Keratinocyte (primary cell): ENCODE data around the gene NLRP10. TPM values are rescaled to one million over a fixed set of nuclear protein-coding genes. Genes with fewer than 3 reads are reported as not detected.

ENCODE experiments used
- DNase-seq: peaks from one replicate; pipeline ENCODE4 v3.0.0-alpha.2; 2011; ENCODE audit warnings: low read depth, missing footprints, low spot score
- FAIRE-seq: peaks from 2 replicates; lab custom pipeline; 2011; peaks lifted over from hg19 to GRCh38; lab: Jason Lieb, UNC
- H2AFZ ChIP-seq: 2 replicates; pipeline ENCODE4 v1.6.0; 2012; ENCODE audit warnings: low read length, control low read depth, inconsistent platforms; ENCODE audit not compliant: control insufficient read depth
- H3K27ac ChIP-seq: 2 replicates; pipeline ENCODE4 v1.5.1; 2011; ENCODE audit warnings: low read length; ENCODE audit not compliant: control insufficient read depth, insufficient read depth
- H3K27me3 ChIP-seq: 3 replicates; pipeline ENCODE4 v1.6.0; 2011; ENCODE audit warnings: low read length; ENCODE audit not compliant: control insufficient read depth, insufficient read depth; ENCODE audit errors: extremely low read depth
- H3K36me3 ChIP-seq, 2 experiments: 2 replicates in 1 of 2; 3 replicates in 1 of 2; pipeline ENCODE4 v1.5.1; 2011; ENCODE audit warnings: low read length in 2 of 2, mild to moderate bottlenecking in 1 of 2; ENCODE audit not compliant: control insufficient read depth in 2 of 2, insufficient read depth in 2 of 2; ENCODE audit errors: extremely low read depth in 1 of 2
- H3K4me1 ChIP-seq: 3 replicates; pipeline ENCODE4 v1.5.1; 2011; ENCODE audit warnings: low read length; ENCODE audit not compliant: control insufficient read depth, insufficient read depth; ENCODE audit errors: extremely low read depth
- H3K4me2 ChIP-seq: 3 replicates; pipeline ENCODE4 v1.6.0; 2011; ENCODE audit warnings: low read depth, low read length; ENCODE audit not compliant: control insufficient read depth, insufficient read depth; ENCODE audit errors: extremely low read depth
- H3K4me3 ChIP-seq, 3 experiments: fragments of 200-600 bp in 1 of 3; sonication (generic) in 1 of 3; 2 replicates in 2 of 3; 3 replicates in 1 of 3; pipeline ENCODE4 v1.5.1; 2011 to 2016; ENCODE audit warnings: low read length in 3 of 3, mild to moderate bottlenecking in 3 of 3, control low read depth in 2 of 3, inconsistent platforms in 1 of 3, low read depth in 1 of 3, mixed read lengths in 1 of 3, mixed run types in 1 of 3, moderate library complexity in 1 of 3; ENCODE audit not compliant: control insufficient read depth in 2 of 3, insufficient read depth in 2 of 3; ENCODE audit errors: extremely low read depth in 1 of 3
- H3K79me2 ChIP-seq: 2 replicates; pipeline ENCODE4 v1.6.0; 2012; ENCODE audit warnings: low read length; ENCODE audit not compliant: control insufficient read depth, insufficient read depth
- H3K9ac ChIP-seq: 3 replicates; pipeline ENCODE4 v1.6.0; 2011; ENCODE audit warnings: low read length; ENCODE audit not compliant: control insufficient read depth, insufficient read depth; ENCODE audit errors: extremely low read depth
- H3K9me1 ChIP-seq: 3 replicates; pipeline ENCODE4 v1.6.0; 2011; ENCODE audit warnings: low read length; ENCODE audit not compliant: control insufficient read depth, insufficient read depth; ENCODE audit errors: extremely low read depth
- H3K9me3 ChIP-seq: 2 replicates; pipeline ENCODE4 v1.5.1; 2012; ENCODE audit warnings: low read depth, low read length; ENCODE audit not compliant: control insufficient read depth
- H4K20me1 ChIP-seq: 3 replicates; pipeline ENCODE4 v1.6.0; 2011; ENCODE audit warnings: low read length; ENCODE audit not compliant: control insufficient read depth, insufficient read depth; ENCODE audit errors: extremely low read depth
- CTCF ChIP-seq, 3 experiments: IDR thresholded peaks in 1 of 3; conservative IDR thresholded peaks in 1 of 3; optimal IDR thresholded peaks in 1 of 3; 2 replicates in 2 of 3; 3 replicates in 1 of 3; pipeline versions ENCODE3 to v1.5.1; 2011; ENCODE audit warnings: low read length in 3 of 3, mild to moderate bottlenecking in 3 of 3, moderate library complexity in 2 of 3, control low read depth in 1 of 3, inconsistent platforms in 1 of 3; ENCODE audit not compliant: insufficient read depth in 2 of 3; ENCODE audit errors: extremely low read depth in 1 of 3
- EZH2 ChIP-seq: IDR thresholded peaks from one replicate; pipeline ENCODE4 v1.6.1; 2012; ENCODE audit warnings: inconsistent platforms, mild to moderate bottlenecking, low read length, moderate library complexity
- dilution Hi-C: fragments of 300-500 bp; cut with MboI; formaldehyde crosslinking; loops from one replicate; pipeline ENCODE4 v1.7.0; 2020; ENCODE audit warnings: low sequenced_read_pairs; ENCODE audit not compliant: extremely low pct_ligation_motif_present
- polyA plus RNA-seq, 5 experiments: library from polyadenylated mRNA; depleted of rRNA in 3 of 5; stranded (reverse) in 3 of 5; stranded (forward) in 1 of 5; unstranded in 1 of 5; fragments of >200 nt; gene quantifications; 1 replicate in 1 of 5; 2 replicates in 3 of 5; 3 replicates in 1 of 5; pipeline versions ENCODE4 v1.2.1 to v1.2.3, GENCODE V29; 2011 to 2012; ENCODE audit warnings: missing spikeins in 2 of 5, low read depth in 1 of 5, low replicate concordance in 1 of 5

Gene NLRP10
- polyA plus RNA-seq, 1 donor (not counting 4 experiments of a cell fraction or from before 2014, with no cell fraction given) = 7.1 TPM

GRCh38 chr11:7941146-7941545 lies 24.1 kb downstream of the NLRP10 start:
- DNase-seq (no peak), FAIRE-seq (no peak)
- dilution Hi-C loops = no loop called here
- H3K9me3 ChIP-seq = peaks cover 2% of the 10 kb centered on the region
- H3K4me2 ChIP-seq = no peak overlapping the region
- H2AFZ ChIP-seq = no peak overlapping the region
- TF ChIP-seq EZH2 = no peak
- no peak for TF ChIP-seq CTCF (optimal IDR thresholded peaks at IDR 0.05 in 1 of 3, IDR thresholded peaks at IDR 0.05 in 1 of 3, conservative IDR thresholded peaks at IDR 0.05 in 1 of 3; ENCODE audit: extremely low read depth in 1 of 3, insufficient read depth in 2 of 3, low read length in 3 of 3)
- H3K79me2 ChIP-seq = no peaks in the 10 kb centered on the region
- H3K9ac ChIP-seq = no peak overlapping the region
- no peaks in the 10 kb centered on the region for H4K20me1 ChIP-seq
- H3K4me1 ChIP-seq = peaks cover 2% of the 10 kb centered on the region
- no peaks in the 10 kb centered on the region for H3K27me3 ChIP-seq
- no peak overlapping the region for H3K27ac ChIP-seq
- H3K36me3 ChIP-seq = no peaks in the 10 kb centered on the region
- no peaks in the 10 kb centered on the region for H3K9me1 ChIP-seq
- no peak overlapping the region for H3K4me3 ChIP-seq

DNA sequence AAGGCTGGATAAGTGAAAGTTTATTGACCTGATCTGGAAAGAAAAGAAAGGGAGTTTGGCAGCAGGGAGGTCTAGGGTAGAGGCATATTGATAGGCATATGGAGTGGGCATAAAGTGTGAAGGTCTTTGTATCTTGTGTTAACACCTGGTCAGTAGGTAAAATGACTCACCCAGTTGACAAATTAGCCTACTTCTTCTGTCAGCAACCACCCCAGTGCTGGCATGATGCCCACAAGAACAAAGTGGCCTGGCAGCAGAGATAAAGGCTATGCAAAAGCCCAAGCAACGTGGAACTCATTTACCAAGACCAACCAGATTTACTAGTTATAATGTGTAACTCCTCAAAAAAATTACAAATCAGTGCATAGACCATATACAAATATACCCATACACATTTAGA lies 28.6 kb downstream of the NLRP10 start:
- H3K9me3 ChIP-seq = no peaks in the 10 kb centered on the region
- DNase-seq (no peak), FAIRE-seq (no peak)
- H3K4me3 ChIP-seq = no peak overlapping the region
- H3K4me1 ChIP-seq = no peaks in the 10 kb centered on the region
- H3K27ac ChIP-seq = no peak overlapping the region
- TF ChIP-seq EZH2 (no peak), CTCF (optimal IDR thresholded peaks at IDR 0.05 in 1 of 3, IDR thresholded peaks at IDR 0.05 in 1 of 3, conservative IDR thresholded peaks at IDR 0.05 in 1 of 3; ENCODE audit: extremely low read depth in 1 of 3, insufficient read depth in 2 of 3, low read length in 3 of 3) (no peak)
- no peaks in the 10 kb centered on the region for H4K20me1 ChIP-seq
- no peaks in the 10 kb centered on the region for H3K9me1 ChIP-seq
- dilution Hi-C loops = no loop called here
- no peak overlapping the region for H3K9ac ChIP-seq
- no peak overlapping the region for H3K4me2 ChIP-seq
- no peak overlapping the region for H2AFZ ChIP-seq
- no peaks in the 10 kb centered on the region for H3K79me2 ChIP-seq
- H3K27me3 ChIP-seq = no peaks in the 10 kb centered on the region
- no peaks in the 10 kb centered on the region for H3K36me3 ChIP-seq
